Mesothelial cell of epicardium (in vitro differentiated cells): ENCODE results near the gene ANKRD44. TPM values are rescaled to one million over a fixed set of nuclear protein-coding genes. Genes with fewer than 3 reads are reported as not detected.

Source experiments
- DNase-seq, 2 experiments: peaks; one replicate each; pipeline ENCODE4 v3.0.0; 2021; ENCODE audit warnings: low spot score in 2 of 2; ENCODE audit not compliant: unreplicated experiment in 2 of 2
- H3K27ac Mint-ChIP-seq: 2 replicates; pipeline ENCODE4 v1.8.0; 2021; ENCODE audit warnings: mixed read lengths
- H3K27me3 Mint-ChIP-seq: 2 replicates; pipeline ENCODE4 v1.8.0; 2021; ENCODE audit warnings: low read depth, mixed read lengths
- H3K36me3 Mint-ChIP-seq: 2 replicates; pipeline ENCODE4 v1.8.0; 2021; ENCODE audit warnings: mixed read lengths
- H3K4me1 Mint-ChIP-seq: 2 replicates; pipeline ENCODE4 v1.8.0; 2021; ENCODE audit warnings: mixed read lengths
- H3K4me3 Mint-ChIP-seq: 2 replicates; pipeline ENCODE4 v1.8.0; 2021; ENCODE audit warnings: mild to moderate bottlenecking, moderate library complexity, mixed read lengths
- H3K9me3 Mint-ChIP-seq: 2 replicates; pipeline ENCODE4 v1.8.0; 2021; ENCODE audit warnings: mixed read lengths
- CTCF ChIP-seq: fragments of 200-600 bp; sonication (generic); IDR thresholded peaks from one replicate; pipeline ENCODE4 v1.5.0; 2021; ENCODE audit warnings: antibody characterized with exemption; ENCODE audit not compliant: unreplicated experiment
- total RNA-seq: library from RNA; stranded (reverse); gene quantifications from 3 replicates; pipeline ENCODE4 v1.2.1, GENCODE V29; 2021

ANKRD44 gene
- total RNA-seq, 1 donor from 2014 or later = 10.4 TPM

- TF ChIP-seq CTCF = no peak
- Mint-ChIP-seq H3K9me3 (no peaks in the 10 kb centered on the region), H3K27ac (no peak overlapping the region), H3K36me3 (no peaks in the 10 kb centered on the region), H3K4me3 (no peak overlapping the region), H3K4me1 (peaks cover 14% of the 10 kb centered on the region), H3K27me3 (no peaks in the 10 kb centered on the region)
- DNase-seq = no peak
Measured at GRCh38 chr2:196994764-196995163, 315.8 kb downstream of the ANKRD44 start.

GRCh38 chr2:196993617-196994016, 317.0 kb downstream of the ANKRD44 start:
- Mint-ChIP-seq H3K36me3 (no peaks in the 10 kb centered on the region), H3K9me3 (no peaks in the 10 kb centered on the region), H3K27me3 (no peaks in the 10 kb centered on the region), H3K27ac (no peak overlapping the region), H3K4me1 (peaks cover 17% of the 10 kb centered on the region), H3K4me3 (no peak overlapping the region)
- no peak for TF ChIP-seq CTCF
- DNase-seq = no peak

GRCh38 chr2:196992466-196992865, 318.1 kb downstream of the ANKRD44 start:
- DNase-seq = no peak
- H3K4me3 Mint-ChIP-seq = no peak overlapping the region
- no peaks in the 10 kb centered on the region for H3K9me3 Mint-ChIP-seq
- peaks cover 27% of the 10 kb centered on the region for H3K4me1 Mint-ChIP-seq
- H3K27me3 Mint-ChIP-seq = no peaks in the 10 kb centered on the region
- TF ChIP-seq CTCF = no peak
- no peaks in the 10 kb centered on the region for H3K36me3 Mint-ChIP-seq
- H3K27ac Mint-ChIP-seq = no peak overlapping the region

GRCh38 chr2:196990788-196991461, 319.7 kb downstream of the ANKRD44 start:
- Mint-ChIP-seq H3K4me1 (peaks cover 33% of the 10 kb centered on the region), H3K4me3 (no peak overlapping the region), H3K36me3 (no peaks in the 10 kb centered on the region), H3K9me3 (no peaks in the 10 kb centered on the region), H3K27ac (no peak overlapping the region), H3K27me3 (no peaks in the 10 kb centered on the region)
- no peak for TF ChIP-seq CTCF
- DNase-seq = no peak

GRCh38 chr2:196990092-196990491, 320.5 kb downstream of the ANKRD44 start:
- Mint-ChIP-seq H3K9me3 (no peaks in the 10 kb centered on the region), H3K4me3 (no peak overlapping the region), H3K36me3 (no peaks in the 10 kb centered on the region), H3K27ac (no peak overlapping the region), H3K4me1 (peaks cover 25% of the 10 kb centered on the region), H3K27me3 (no peaks in the 10 kb centered on the region)
- no peak for TF ChIP-seq CTCF
- no peak for DNase-seq
